Fibroblast of mammary gland (primary cell): ENCODE results near the gene CDK11A.

Experiments
- DNase-seq: peaks from one replicate; pipeline ENCODE4 v3.0.0-alpha.2; 2010; ENCODE audit warnings: low read depth
- H3K4me3 ChIP-seq: 2 replicates; pipeline ENCODE4 v1.5.1; 2011; ENCODE audit warnings: low read depth, mild to moderate bottlenecking, low read length, moderate library complexity; ENCODE audit not compliant: control insufficient read depth
- TF ChIP-seq, protein P1 (sequence below): conservative IDR thresholded peaks from 2 replicates; pipeline ENCODE4 v1.5.1; 2011; ENCODE audit warnings: low read depth, low read length, inconsistent platforms; ENCODE audit not compliant: control insufficient read depth, insufficient read depth

CDK11A gene

DNA sequence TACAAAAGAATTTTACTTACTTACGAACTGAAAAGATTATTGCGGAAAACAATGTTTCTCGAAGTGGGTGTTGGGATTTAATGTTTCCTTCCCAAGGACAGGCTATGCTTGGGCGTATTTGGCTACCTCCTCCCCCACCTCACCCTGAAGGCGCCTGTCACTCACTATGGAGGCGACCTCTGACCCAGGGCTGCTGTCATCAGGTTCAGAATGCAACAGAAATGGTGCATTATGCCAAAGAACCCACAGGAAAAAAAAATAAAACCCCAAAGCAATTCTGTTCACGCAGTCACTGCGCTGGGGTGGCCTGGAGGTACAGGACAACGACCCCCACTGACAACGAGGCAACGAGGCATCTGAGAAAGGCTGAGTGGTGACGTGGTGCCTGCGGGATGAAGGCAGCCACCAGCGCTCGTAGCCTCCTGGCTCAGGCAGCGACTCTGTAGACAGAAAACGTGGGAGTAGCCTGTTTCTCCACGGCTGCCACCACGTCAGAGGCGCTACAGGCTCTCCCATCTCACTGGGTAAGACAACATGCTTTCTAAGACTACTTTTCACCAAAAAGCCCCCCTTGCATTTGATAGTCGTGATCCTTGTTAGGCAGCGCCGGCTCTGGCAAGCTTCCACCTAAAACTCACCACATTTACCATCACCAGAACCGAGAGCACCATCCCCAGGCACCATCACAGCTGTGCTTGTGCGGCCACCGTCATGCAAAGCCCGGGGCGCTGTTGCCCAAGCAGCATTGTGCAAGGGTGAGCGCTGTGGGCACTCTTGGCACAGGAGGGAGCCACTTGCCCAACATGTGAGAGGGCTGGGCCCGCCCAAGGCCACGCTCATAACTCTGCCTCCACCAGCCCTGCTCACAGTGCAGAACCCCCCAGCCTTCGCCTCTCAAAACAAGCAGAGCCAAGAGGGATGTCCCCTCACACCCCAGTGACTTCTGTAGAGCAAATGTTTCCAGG lies 39.8 kb upstream of the CDK11A start:
- TF ChIP-seq, protein P1, sequence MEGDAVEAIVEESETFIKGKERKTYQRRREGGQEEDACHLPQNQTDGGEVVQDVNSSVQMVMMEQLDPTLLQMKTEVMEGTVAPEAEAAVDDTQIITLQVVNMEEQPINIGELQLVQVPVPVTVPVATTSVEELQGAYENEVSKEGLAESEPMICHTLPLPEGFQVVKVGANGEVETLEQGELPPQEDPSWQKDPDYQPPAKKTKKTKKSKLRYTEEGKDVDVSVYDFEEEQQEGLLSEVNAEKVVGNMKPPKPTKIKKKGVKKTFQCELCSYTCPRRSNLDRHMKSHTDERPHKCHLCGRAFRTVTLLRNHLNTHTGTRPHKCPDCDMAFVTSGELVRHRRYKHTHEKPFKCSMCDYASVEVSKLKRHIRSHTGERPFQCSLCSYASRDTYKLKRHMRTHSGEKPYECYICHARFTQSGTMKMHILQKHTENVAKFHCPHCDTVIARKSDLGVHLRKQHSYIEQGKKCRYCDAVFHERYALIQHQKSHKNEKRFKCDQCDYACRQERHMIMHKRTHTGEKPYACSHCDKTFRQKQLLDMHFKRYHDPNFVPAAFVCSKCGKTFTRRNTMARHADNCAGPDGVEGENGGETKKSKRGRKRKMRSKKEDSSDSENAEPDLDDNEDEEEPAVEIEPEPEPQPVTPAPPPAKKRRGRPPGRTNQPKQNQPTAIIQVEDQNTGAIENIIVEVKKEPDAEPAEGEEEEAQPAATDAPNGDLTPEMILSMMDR: no peak
- DNase-seq: peak; percentile 57
- H3K4me3 ChIP-seq: no peak overlapping the region

DNA sequence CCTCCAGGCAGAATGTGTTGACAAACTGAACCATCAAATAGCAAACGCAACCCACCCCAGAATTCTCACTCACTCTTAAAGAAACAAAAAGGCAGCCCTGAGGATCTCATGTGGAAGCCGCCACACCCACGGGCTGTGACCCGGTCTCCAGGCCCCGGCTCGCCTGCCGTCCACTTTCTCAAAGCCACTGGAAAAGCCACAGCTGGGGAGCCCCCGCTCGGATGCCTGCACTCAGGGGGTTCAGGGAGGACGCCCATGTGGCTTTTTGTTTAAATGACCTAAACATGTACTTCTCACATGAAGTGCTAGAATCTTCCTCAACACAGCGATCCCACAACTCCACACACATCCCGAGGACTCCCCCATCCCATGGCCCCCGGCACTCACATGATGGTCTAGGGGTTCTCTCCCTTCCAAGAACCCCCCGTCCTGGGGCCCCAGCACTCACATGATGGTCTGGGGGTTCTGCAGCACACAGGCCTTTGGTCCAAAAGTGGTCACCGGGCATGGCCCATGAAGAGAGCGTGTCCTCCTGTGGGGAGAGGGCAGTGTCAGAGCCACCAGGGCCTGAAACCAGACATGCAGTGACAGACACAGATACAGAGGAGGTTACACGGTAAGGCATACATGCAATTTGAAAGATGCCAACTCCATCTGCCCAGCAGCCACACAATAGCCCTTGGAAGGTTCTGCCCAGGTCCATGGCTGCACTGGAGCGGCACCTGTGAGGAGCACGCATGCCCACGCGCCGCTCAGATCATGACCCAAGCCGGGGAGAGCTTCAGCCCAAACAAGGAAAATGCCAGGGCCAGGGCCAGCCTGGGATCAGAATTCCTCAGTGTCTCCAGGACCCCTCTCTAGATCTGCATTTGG lies 37.6 kb upstream of the CDK11A start:
- TF ChIP-seq, protein P1: no peak
- H3K4me3 ChIP-seq: no peak overlapping the region
- DNase-seq: no peak

DNA sequence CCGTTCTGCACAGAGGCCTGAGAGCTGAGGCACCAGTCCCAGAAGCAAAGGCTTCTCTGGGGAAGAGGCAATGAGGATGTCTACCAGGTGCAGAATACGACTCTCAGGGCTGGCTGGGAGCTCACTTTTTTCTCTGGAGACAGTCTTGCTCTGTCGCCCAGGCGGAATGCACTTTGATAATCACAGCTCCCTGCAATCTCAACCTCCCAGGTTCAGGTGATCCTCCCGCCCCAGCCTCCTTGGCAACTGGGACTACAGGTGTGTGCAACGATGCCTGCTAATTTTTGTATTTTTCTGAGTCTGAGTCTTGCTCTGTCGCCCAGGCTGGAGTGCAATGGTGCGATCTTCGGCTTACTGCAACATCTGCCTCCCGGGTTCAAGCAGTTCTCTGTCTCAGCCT lies 36.6 kb upstream of the CDK11A start:
- no peak for DNase-seq
- TF ChIP-seq, protein P1: no peak
- H3K4me3 ChIP-seq: no peak overlapping the region

DNA sequence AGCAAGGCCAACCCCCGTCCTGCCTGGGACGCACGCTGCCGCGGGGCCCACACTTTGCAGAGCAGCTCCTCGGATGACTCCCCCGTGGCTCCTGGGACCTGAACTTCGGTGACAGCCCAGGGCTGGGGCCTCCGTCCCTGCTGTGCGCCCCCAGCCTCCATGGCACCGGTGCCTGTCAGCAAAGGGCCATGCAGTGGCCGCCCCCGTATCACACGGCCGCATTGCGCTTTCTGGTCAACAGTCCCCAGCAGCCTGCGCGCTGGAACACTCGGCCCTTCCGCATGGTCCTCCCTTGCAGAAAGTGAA lies 36.1 kb upstream of the CDK11A start:
- no peak for DNase-seq
- TF ChIP-seq, protein P1: no peak
- H3K4me3 ChIP-seq: no peak overlapping the region

DNA sequence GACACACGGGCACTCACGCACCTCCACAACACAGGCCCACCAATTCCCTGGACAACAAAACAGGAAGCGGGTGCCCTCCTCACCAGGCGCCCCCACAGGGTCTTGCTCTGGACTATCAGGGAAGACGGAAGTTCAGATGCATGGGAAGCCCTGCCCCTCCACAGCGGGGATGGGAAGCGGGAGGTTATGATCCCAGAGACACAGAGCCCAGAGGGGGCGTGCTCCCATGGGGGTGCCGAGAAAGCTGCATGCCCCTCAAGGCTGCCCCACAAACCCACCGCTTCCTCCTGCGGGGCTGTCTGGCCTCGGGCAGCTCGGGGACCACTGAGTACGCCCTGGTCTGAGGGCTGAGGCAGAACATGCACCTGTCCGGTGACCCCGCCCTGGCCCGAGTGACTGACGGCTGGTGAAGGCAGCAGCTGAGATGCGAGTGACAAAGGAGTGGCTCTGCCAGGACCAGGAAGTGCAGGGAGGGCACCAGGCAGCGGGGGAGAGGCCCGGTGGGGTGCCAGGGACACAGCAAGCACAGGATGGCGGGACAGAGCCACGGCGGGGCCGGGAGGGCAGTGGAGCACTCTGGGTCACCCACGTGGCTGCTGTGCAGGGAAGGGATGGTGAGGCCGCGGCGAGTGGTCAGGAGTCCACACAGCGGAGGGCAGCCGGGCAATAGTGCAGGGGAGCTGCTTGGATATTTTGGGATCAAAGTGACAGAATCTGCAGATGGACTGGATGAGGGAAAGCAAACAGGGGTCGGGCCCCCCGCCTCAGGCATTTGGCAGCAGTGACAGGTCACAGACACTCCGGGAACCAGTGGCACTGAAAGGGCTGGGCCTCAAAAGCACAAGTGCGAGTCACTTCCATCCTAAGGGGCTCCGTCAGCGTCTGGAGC lies 35.5 kb upstream of the CDK11A start:
- no peak overlapping the region for H3K4me3 ChIP-seq
- TF ChIP-seq, protein P1: no peak
- DNase-seq: no peak
